HL-60/S4 treated with retinoic acid at 250 ng/mL for 4 days and 3 days (cell line): Measurements from ENCODE around the gene KSR2.
"Not testable (repeated sequence)": the region's sequence is repeated elsewhere in the genome, so short reads cannot be mapped to it uniquely, and the experiment has no call there.

ENCODE experiments used
- in situ Hi-C: fragments of 300-500 bp; cut with MboI; formaldehyde crosslinking; loops from 2 replicates; pipeline ENCODE4 v1.7.0; 2022; ENCODE audit warnings: low sequenced_read_pairs

KSR2 gene

GRCh38 chr12:117830471-117830870 lies 138.3 kb downstream of the KSR2 start:
- in situ Hi-C loops = loop anchor here (25.0 kb wide), 2 partner anchors 468 to 593 kb away; partner anchors contain the start of gene NOS1

GRCh38 chr12:117829108-117829507 lies 139.7 kb downstream of the KSR2 start:
- in situ Hi-C loops = loop anchor here (25.0 kb wide), 2 partner anchors 467 to 592 kb away; partner anchors contain the start of gene NOS1

- in situ Hi-C loops = loop anchor here (25.0 kb wide), 2 partner anchors 465 to 590 kb away; partner anchors contain the start of gene NOS1
Measured at GRCh38 chr12:117827660-117828059, 141.1 kb downstream of the KSR2 start.

GRCh38 chr12:117825827-117826226 lies 143.0 kb downstream of the KSR2 start:
- in situ Hi-C loops = loop anchor here (25.0 kb wide), 2 partner anchors 464 to 589 kb away; partner anchors contain the start of gene NOS1

- in situ Hi-C loops = no loop called here
Measured at GRCh38 chr12:117821480-117822175, 147.2 kb downstream of the KSR2 start.

- in situ Hi-C loops = no loop called here
Measured at GRCh38 chr12:117820216-117820907, 148.4 kb downstream of the KSR2 start.

GRCh38 chr12:117819160-117819559 lies 149.6 kb downstream of the KSR2 start:
- in situ Hi-C loops = no loop called here

- in situ Hi-C loops = no loop called here
Measured at GRCh38 chr12:117818400-117818799, 150.4 kb downstream of the KSR2 start.

GRCh38 chr12:117809509-117809908 lies 159.3 kb downstream of the KSR2 start:
- in situ Hi-C loops = no loop called here

GRCh38 chr12:117807946-117808345 lies 160.8 kb downstream of the KSR2 start:
- in situ Hi-C loops = no loop called here

- in situ Hi-C loops = no loop called here
Measured at GRCh38 chr12:117807355-117807754, 161.4 kb downstream of the KSR2 start.

GRCh38 chr12:117805865-117806264 lies 162.9 kb downstream of the KSR2 start:
- in situ Hi-C loops = no loop called here

GRCh38 chr12:117803001-117803400 lies 165.8 kb downstream of the KSR2 start:
- in situ Hi-C loops = no loop called here

- in situ Hi-C loops = not testable (repeated sequence)
Measured at GRCh38 chr12:117800711-117801110, 168.1 kb downstream of the KSR2 start.

- in situ Hi-C loops = no loop called here
Measured at GRCh38 chr12:117797202-117797601, 171.6 kb downstream of the KSR2 start.

GRCh38 chr12:117792877-117793424 lies 175.8 kb downstream of the KSR2 start:
- in situ Hi-C loops = no loop called here

- in situ Hi-C loops = no loop called here
Measured at GRCh38 chr12:117792471-117792870, 176.3 kb downstream of the KSR2 start.

- in situ Hi-C loops = no loop called here
Measured at GRCh38 chr12:117790948-117791347, 177.8 kb downstream of the KSR2 start.

GRCh38 chr12:117790198-117790597 lies 178.6 kb downstream of the KSR2 start:
- in situ Hi-C loops = no loop called here

GRCh38 chr12:117789195-117789912 lies 179.4 kb downstream of the KSR2 start:
- in situ Hi-C loops = no loop called here

GRCh38 chr12:117778656-117779055 lies 190.1 kb downstream of the KSR2 start:
- in situ Hi-C loops = no loop called here
